ENCODE results near the gene SMC4.

DNA sequence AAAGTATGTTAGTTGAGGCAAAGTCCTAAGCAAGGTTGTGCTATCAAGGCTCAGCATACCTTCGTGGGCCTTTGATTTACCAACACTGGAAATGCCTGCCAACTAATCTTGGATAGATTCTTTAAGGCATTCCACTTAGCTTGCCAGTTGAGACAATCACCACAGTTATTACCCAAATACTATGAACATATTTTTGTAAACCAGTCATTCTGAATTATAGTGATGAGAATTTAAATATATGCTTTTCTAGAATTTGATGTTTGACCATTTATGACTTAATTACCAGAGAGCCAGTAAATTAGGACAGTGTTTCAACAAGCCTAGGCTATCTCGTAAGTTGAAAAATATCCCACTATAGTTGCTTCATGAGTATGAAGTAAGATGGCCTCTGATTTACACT, 34.6 kb downstream of the SMC4 start:
- no peak for TF ChIP-seq EZH2 (IDR thresholded peaks at IDR 0.05)
- TF ChIP-seq POLR2AphosphoS5 (IDR thresholded peaks at IDR 0.05; ENCODE audit: borderline replicate concordance, low read depth, low read length), result no peak
- no peak for TF ChIP-seq FOXP2 (optimal IDR thresholded peaks at IDR 0.05; ENCODE audit: control extremely low read depth, extremely low read length, insufficient read depth)
